ENCODE data around the gene ATP5F1E. TPM values are rescaled to one million over a fixed set of nuclear protein-coding genes. Genes with fewer than 3 reads are reported as not detected.
A peak's percentile ranks its signal among the peaks of the same experiment; 100 is the strongest.

Gene ATP5F1E
- total RNA-seq, 1 donor from 2014 or later = 60.8 TPM

- peak; percentile 49 for ATAC-seq
These were observed 27.2 kb downstream of the ATP5F1E start for GRCh38 chr20:59004763-59005522.

GRCh38 chr20:59004493-59004762 lies 27.7 kb downstream of the ATP5F1E start:
- ATAC-seq = no peak

- no peak for ATAC-seq
These were observed 28.2 kb downstream of the ATP5F1E start for GRCh38 chr20:59003836-59004492.

GRCh38 chr20:59002874-59003399 lies 29.2 kb downstream of the ATP5F1E start:
- ATAC-seq = no peak

- ATAC-seq = no peak
These were observed 29.7 kb downstream of the ATP5F1E start for GRCh38 chr20:59002388-59002787.

GRCh38 chr20:59001449-59002171 lies 30.5 kb downstream of the ATP5F1E start:
- ATAC-seq = no peak

- ATAC-seq = no peak
These were observed 31.1 kb downstream of the ATP5F1E start for GRCh38 chr20:59001068-59001448.

GRCh38 chr20:59000326-59000725 lies 31.8 kb downstream of the ATP5F1E start:
- ATAC-seq = no peak

- no peak for ATAC-seq
These were observed 33.5 kb downstream of the ATP5F1E start for GRCh38 chr20:58998656-58999055.

- no peak for ATAC-seq
These were observed 34.9 kb downstream of the ATP5F1E start for GRCh38 chr20:58997141-58997770.

- no peak for ATAC-seq
These were observed 35.9 kb downstream of the ATP5F1E start for GRCh38 chr20:58996226-58996611.

GRCh38 chr20:58995461-58996225 lies 36.5 kb downstream of the ATP5F1E start:
- ATAC-seq = no peak

GRCh38 chr20:58994390-58995159 lies 37.6 kb downstream of the ATP5F1E start:
- no peak for ATAC-seq

- no peak for ATAC-seq
These were observed 38.5 kb downstream of the ATP5F1E start for GRCh38 chr20:58993332-58994248.

GRCh38 chr20:58992911-58993310 lies 39.2 kb downstream of the ATP5F1E start:
- no peak for ATAC-seq

GRCh38 chr20:58991715-58992114 lies 40.4 kb downstream of the ATP5F1E start:
- ATAC-seq = no peak

GRCh38 chr20:58990651-58991445 lies 41.3 kb downstream of the ATP5F1E start:
- ATAC-seq = no peak

GRCh38 chr20:58989196-58989595 lies 42.9 kb downstream of the ATP5F1E start:
- ATAC-seq = no peak

- no peak for ATAC-seq
These were observed 43.6 kb downstream of the ATP5F1E start for GRCh38 chr20:58988565-58988882.
